Keratinocyte (primary cell): ENCODE measurements around the gene HIGD1C. TPM values are rescaled to one million over a fixed set of nuclear protein-coding genes. Genes with fewer than 3 reads are reported as not detected.

Source experiments
- DNase-seq: peaks from one replicate; pipeline ENCODE4 v3.0.0-alpha.2; 2011; ENCODE audit warnings: low read depth, missing footprints, low spot score
- FAIRE-seq: peaks from 2 replicates; lab custom pipeline; 2011; peaks lifted over from hg19 to GRCh38; lab: Jason Lieb, UNC
- H2AFZ ChIP-seq: 2 replicates; pipeline ENCODE4 v1.6.0; 2012; ENCODE audit warnings: low read length, control low read depth, inconsistent platforms; ENCODE audit not compliant: control insufficient read depth
- H3K27ac ChIP-seq: 2 replicates; pipeline ENCODE4 v1.5.1; 2011; ENCODE audit warnings: low read length; ENCODE audit not compliant: control insufficient read depth, insufficient read depth
- H3K27me3 ChIP-seq: 3 replicates; pipeline ENCODE4 v1.6.0; 2011; ENCODE audit warnings: low read length; ENCODE audit not compliant: control insufficient read depth, insufficient read depth; ENCODE audit errors: extremely low read depth
- H3K36me3 ChIP-seq, 2 experiments: 2 replicates in 1 of 2; 3 replicates in 1 of 2; pipeline ENCODE4 v1.5.1; 2011; ENCODE audit warnings: low read length in 2 of 2, mild to moderate bottlenecking in 1 of 2; ENCODE audit not compliant: control insufficient read depth in 2 of 2, insufficient read depth in 2 of 2; ENCODE audit errors: extremely low read depth in 1 of 2
- H3K4me1 ChIP-seq: 3 replicates; pipeline ENCODE4 v1.5.1; 2011; ENCODE audit warnings: low read length; ENCODE audit not compliant: control insufficient read depth, insufficient read depth; ENCODE audit errors: extremely low read depth
- H3K4me2 ChIP-seq: 3 replicates; pipeline ENCODE4 v1.6.0; 2011; ENCODE audit warnings: low read depth, low read length; ENCODE audit not compliant: control insufficient read depth, insufficient read depth; ENCODE audit errors: extremely low read depth
- H3K4me3 ChIP-seq, 3 experiments: fragments of 200-600 bp in 1 of 3; sonication (generic) in 1 of 3; 2 replicates in 2 of 3; 3 replicates in 1 of 3; pipeline ENCODE4 v1.5.1; 2011 to 2016; ENCODE audit warnings: low read length in 3 of 3, mild to moderate bottlenecking in 3 of 3, control low read depth in 2 of 3, inconsistent platforms in 1 of 3, low read depth in 1 of 3, mixed read lengths in 1 of 3, mixed run types in 1 of 3, moderate library complexity in 1 of 3; ENCODE audit not compliant: control insufficient read depth in 2 of 3, insufficient read depth in 2 of 3; ENCODE audit errors: extremely low read depth in 1 of 3
- H3K79me2 ChIP-seq: 2 replicates; pipeline ENCODE4 v1.6.0; 2012; ENCODE audit warnings: low read length; ENCODE audit not compliant: control insufficient read depth, insufficient read depth
- H3K9ac ChIP-seq: 3 replicates; pipeline ENCODE4 v1.6.0; 2011; ENCODE audit warnings: low read length; ENCODE audit not compliant: control insufficient read depth, insufficient read depth; ENCODE audit errors: extremely low read depth
- H3K9me1 ChIP-seq: 3 replicates; pipeline ENCODE4 v1.6.0; 2011; ENCODE audit warnings: low read length; ENCODE audit not compliant: control insufficient read depth, insufficient read depth; ENCODE audit errors: extremely low read depth
- H3K9me3 ChIP-seq: 2 replicates; pipeline ENCODE4 v1.5.1; 2012; ENCODE audit warnings: low read depth, low read length; ENCODE audit not compliant: control insufficient read depth
- H4K20me1 ChIP-seq: 3 replicates; pipeline ENCODE4 v1.6.0; 2011; ENCODE audit warnings: low read length; ENCODE audit not compliant: control insufficient read depth, insufficient read depth; ENCODE audit errors: extremely low read depth
- CTCF ChIP-seq, 3 experiments: IDR thresholded peaks in 1 of 3; conservative IDR thresholded peaks in 1 of 3; optimal IDR thresholded peaks in 1 of 3; 2 replicates in 2 of 3; 3 replicates in 1 of 3; pipeline versions ENCODE3 to v1.5.1; 2011; ENCODE audit warnings: low read length in 3 of 3, mild to moderate bottlenecking in 3 of 3, moderate library complexity in 2 of 3, control low read depth in 1 of 3, inconsistent platforms in 1 of 3; ENCODE audit not compliant: insufficient read depth in 2 of 3; ENCODE audit errors: extremely low read depth in 1 of 3
- EZH2 ChIP-seq: IDR thresholded peaks from one replicate; pipeline ENCODE4 v1.6.1; 2012; ENCODE audit warnings: inconsistent platforms, mild to moderate bottlenecking, low read length, moderate library complexity
- dilution Hi-C: fragments of 300-500 bp; cut with MboI; formaldehyde crosslinking; loops from one replicate; pipeline ENCODE4 v1.7.0; 2020; ENCODE audit warnings: low sequenced_read_pairs; ENCODE audit not compliant: extremely low pct_ligation_motif_present
- polyA plus RNA-seq, 5 experiments: library from polyadenylated mRNA; depleted of rRNA in 3 of 5; stranded (reverse) in 3 of 5; stranded (forward) in 1 of 5; unstranded in 1 of 5; fragments of >200 nt; gene quantifications; 1 replicate in 1 of 5; 2 replicates in 3 of 5; 3 replicates in 1 of 5; pipeline versions ENCODE4 v1.2.1 to v1.2.3, GENCODE V29; 2011 to 2012; ENCODE audit warnings: missing spikeins in 2 of 5, low read depth in 1 of 5, low replicate concordance in 1 of 5

Gene HIGD1C
- polyA plus RNA-seq, 1 donor (not counting 4 experiments of a cell fraction or from before 2014, with no cell fraction given) = not detected

- Histone ChIP-seq H3K9ac (no peak overlapping the region), H3K36me3 (no peaks in the 10 kb centered on the region), H3K4me1 (no peaks in the 10 kb centered on the region), H3K27ac (no peak overlapping the region), H3K4me3 (no peak overlapping the region), H3K9me3 (no peaks in the 10 kb centered on the region), H4K20me1 (no peaks in the 10 kb centered on the region), H2AFZ (no peak overlapping the region), H3K9me1 (no peaks in the 10 kb centered on the region), H3K4me2 (no peak overlapping the region), H3K27me3 (no peaks in the 10 kb centered on the region), H3K79me2 (no peaks in the 10 kb centered on the region)
- DNase-seq (no peak), FAIRE-seq (no peak)
- TF ChIP-seq EZH2 (no peak), CTCF (optimal IDR thresholded peaks at IDR 0.05 in 1 of 3, IDR thresholded peaks at IDR 0.05 in 1 of 3, conservative IDR thresholded peaks at IDR 0.05 in 1 of 3; ENCODE audit: extremely low read depth in 1 of 3, insufficient read depth in 2 of 3, low read length in 3 of 3) (no peak)
- dilution Hi-C loops = no loop called here
These were observed 3.5 kb upstream of the HIGD1C start for GRCh38 chr12:50948798-50949197.

GRCh38 chr12:50949801-50950302, 2.5 kb upstream of the HIGD1C start:
- Histone ChIP-seq H3K4me3 (no peak overlapping the region), H3K4me1 (no peaks in the 10 kb centered on the region), H3K27ac (no peak overlapping the region), H3K9me3 (no peaks in the 10 kb centered on the region), H3K9ac (no peak overlapping the region), H3K79me2 (no peaks in the 10 kb centered on the region), H2AFZ (no peak overlapping the region), H3K27me3 (no peaks in the 10 kb centered on the region), H3K36me3 (no peaks in the 10 kb centered on the region), H3K9me1 (no peaks in the 10 kb centered on the region), H3K4me2 (no peak overlapping the region), H4K20me1 (no peaks in the 10 kb centered on the region)
- TF ChIP-seq EZH2 (no peak), CTCF (optimal IDR thresholded peaks at IDR 0.05 in 1 of 3, IDR thresholded peaks at IDR 0.05 in 1 of 3, conservative IDR thresholded peaks at IDR 0.05 in 1 of 3; ENCODE audit: extremely low read depth in 1 of 3, insufficient read depth in 2 of 3, low read length in 3 of 3) (no peak)
- FAIRE-seq (no peak), DNase-seq (no peak)
- dilution Hi-C loops = no loop called here
